ENCODE results near the gene MLH3.

The MLH3 gene

DNA sequence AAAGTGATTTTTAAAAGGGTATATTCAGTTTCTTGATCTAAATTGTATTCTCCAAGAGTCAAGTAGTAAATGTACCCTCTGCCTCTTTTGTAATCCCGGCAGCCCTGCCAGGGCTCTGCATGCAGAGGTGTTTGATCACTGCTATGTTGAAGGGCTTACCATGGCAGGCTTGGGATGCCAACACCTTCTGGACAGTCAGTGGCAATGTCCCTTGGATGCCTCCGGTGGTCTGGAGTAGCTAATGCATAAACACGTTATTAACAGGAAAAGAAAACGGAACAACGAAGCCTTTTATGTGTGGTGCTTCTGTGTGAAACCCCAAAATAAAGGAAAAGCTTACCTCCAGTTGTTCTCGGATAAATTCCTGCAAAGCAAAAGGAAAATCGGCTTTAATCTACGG is 28.6 kb downstream of the MLH3 start:
- no peak overlapping the region for H3K4me3 ChIP-seq (replicated peaks; ENCODE audit: insufficient read depth, low read length)
- DNase-seq (ENCODE audit: low read depth in 1 of 2, low spot score in 1 of 2), result peak in 1 of 2 experiments; percentile 2
- TF ChIP-seq, protein P1, sequence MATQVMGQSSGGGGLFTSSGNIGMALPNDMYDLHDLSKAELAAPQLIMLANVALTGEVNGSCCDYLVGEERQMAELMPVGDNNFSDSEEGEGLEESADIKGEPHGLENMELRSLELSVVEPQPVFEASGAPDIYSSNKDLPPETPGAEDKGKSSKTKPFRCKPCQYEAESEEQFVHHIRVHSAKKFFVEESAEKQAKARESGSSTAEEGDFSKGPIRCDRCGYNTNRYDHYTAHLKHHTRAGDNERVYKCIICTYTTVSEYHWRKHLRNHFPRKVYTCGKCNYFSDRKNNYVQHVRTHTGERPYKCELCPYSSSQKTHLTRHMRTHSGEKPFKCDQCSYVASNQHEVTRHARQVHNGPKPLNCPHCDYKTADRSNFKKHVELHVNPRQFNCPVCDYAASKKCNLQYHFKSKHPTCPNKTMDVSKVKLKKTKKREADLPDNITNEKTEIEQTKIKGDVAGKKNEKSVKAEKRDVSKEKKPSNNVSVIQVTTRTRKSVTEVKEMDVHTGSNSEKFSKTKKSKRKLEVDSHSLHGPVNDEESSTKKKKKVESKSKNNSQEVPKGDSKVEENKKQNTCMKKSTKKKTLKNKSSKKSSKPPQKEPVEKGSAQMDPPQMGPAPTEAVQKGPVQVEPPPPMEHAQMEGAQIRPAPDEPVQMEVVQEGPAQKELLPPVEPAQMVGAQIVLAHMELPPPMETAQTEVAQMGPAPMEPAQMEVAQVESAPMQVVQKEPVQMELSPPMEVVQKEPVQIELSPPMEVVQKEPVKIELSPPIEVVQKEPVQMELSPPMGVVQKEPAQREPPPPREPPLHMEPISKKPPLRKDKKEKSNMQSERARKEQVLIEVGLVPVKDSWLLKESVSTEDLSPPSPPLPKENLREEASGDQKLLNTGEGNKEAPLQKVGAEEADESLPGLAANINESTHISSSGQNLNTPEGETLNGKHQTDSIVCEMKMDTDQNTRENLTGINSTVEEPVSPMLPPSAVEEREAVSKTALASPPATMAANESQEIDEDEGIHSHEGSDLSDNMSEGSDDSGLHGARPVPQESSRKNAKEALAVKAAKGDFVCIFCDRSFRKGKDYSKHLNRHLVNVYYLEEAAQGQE (IDR thresholded peaks at IDR 0.05; ENCODE audit: insufficient replicate concordance, low read depth), result no peak
- no peak for TF ChIP-seq POLR2AphosphoS5 (IDR thresholded peaks at IDR 0.05; ENCODE audit: low read depth)
- TF ChIP-seq, protein P2, sequence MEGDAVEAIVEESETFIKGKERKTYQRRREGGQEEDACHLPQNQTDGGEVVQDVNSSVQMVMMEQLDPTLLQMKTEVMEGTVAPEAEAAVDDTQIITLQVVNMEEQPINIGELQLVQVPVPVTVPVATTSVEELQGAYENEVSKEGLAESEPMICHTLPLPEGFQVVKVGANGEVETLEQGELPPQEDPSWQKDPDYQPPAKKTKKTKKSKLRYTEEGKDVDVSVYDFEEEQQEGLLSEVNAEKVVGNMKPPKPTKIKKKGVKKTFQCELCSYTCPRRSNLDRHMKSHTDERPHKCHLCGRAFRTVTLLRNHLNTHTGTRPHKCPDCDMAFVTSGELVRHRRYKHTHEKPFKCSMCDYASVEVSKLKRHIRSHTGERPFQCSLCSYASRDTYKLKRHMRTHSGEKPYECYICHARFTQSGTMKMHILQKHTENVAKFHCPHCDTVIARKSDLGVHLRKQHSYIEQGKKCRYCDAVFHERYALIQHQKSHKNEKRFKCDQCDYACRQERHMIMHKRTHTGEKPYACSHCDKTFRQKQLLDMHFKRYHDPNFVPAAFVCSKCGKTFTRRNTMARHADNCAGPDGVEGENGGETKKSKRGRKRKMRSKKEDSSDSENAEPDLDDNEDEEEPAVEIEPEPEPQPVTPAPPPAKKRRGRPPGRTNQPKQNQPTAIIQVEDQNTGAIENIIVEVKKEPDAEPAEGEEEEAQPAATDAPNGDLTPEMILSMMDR (IDR thresholded peaks at IDR 0.05; ENCODE audit: insufficient read depth, low read length), result no peak
- no peak for TF ChIP-seq SPI1 (IDR thresholded peaks at IDR 0.05; ENCODE audit: borderline replicate concordance, low read depth)
- no peak for TF ChIP-seq GABPA (IDR thresholded peaks at IDR 0.05; ENCODE audit: low read depth)
- H3K27ac ChIP-seq (replicated peaks), result no peak overlapping the region
- H3K27me3 ChIP-seq (ENCODE audit: insufficient read depth, poor library complexity, severe bottlenecking), result no peaks in the 10 kb centered on the region

DNA sequence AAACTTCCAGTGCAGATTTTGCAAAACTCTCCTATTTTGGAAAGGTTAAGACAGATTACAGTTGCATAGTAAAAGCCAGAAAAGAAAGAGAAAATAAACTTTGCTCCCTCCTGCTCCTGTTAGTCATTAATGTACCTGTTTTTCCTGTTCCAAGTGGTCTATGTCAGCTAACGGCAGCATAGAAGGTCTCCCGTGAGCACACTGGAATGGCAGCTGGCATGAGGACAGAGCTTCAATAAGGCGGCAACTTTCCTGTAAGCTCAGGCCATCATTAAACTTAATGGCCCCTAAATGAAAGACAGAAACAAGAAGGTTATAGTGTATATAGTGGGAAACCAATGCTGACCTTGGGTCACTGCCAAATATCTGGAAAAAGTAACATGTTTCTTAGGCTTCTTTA is 32.6 kb downstream of the MLH3 start:
- H3K27ac ChIP-seq (replicated peaks), result no peak overlapping the region
- no peak for DNase-seq (ENCODE audit: low read depth in 1 of 2, low spot score in 1 of 2)
- TF ChIP-seq, protein P2 (IDR thresholded peaks at IDR 0.05; ENCODE audit: insufficient read depth, low read length), result no peak
- TF ChIP-seq GABPA (IDR thresholded peaks at IDR 0.05; ENCODE audit: low read depth), result no peak
- no peak for TF ChIP-seq SPI1 (IDR thresholded peaks at IDR 0.05; ENCODE audit: borderline replicate concordance, low read depth)
- TF ChIP-seq, protein P1 (IDR thresholded peaks at IDR 0.05; ENCODE audit: insufficient replicate concordance, low read depth), result no peak
- no peak for TF ChIP-seq POLR2AphosphoS5 (IDR thresholded peaks at IDR 0.05; ENCODE audit: low read depth)
- H3K27me3 ChIP-seq (ENCODE audit: insufficient read depth, poor library complexity, severe bottlenecking), result no peaks in the 10 kb centered on the region
- H3K4me3 ChIP-seq (replicated peaks; ENCODE audit: insufficient read depth, low read length), result no peak overlapping the region

DNA sequence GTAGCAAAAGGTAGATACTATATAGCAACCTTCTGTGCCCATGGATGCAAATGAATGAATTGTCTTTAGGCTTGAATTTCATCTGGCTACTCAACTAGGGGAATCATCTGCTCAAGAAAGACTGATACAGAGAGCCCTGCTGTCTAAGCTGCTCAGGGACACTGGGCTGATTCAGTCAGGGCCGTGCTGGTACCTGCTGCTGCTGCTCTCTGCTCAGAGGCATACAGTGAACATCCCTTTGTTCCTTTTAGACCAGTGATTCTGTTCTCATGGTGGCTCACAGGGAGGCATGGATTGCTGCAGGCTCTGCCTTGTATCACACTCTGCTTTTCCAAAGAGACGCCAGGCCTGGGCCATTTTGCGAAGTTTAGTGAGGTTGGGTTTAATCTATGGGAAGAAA is 34.5 kb downstream of the MLH3 start:
- no peaks in the 10 kb centered on the region for H3K27me3 ChIP-seq (ENCODE audit: insufficient read depth, poor library complexity, severe bottlenecking)
- no peak for TF ChIP-seq POLR2AphosphoS5 (IDR thresholded peaks at IDR 0.05; ENCODE audit: low read depth)
- TF ChIP-seq, protein P1 (IDR thresholded peaks at IDR 0.05; ENCODE audit: insufficient replicate concordance, low read depth), result no peak
- TF ChIP-seq SPI1 (IDR thresholded peaks at IDR 0.05; ENCODE audit: borderline replicate concordance, low read depth), result no peak
- TF ChIP-seq, protein P2 (IDR thresholded peaks at IDR 0.05; ENCODE audit: insufficient read depth, low read length), result no peak
- no peak overlapping the region for H3K27ac ChIP-seq (replicated peaks)
- DNase-seq (ENCODE audit: low read depth in 1 of 2, low spot score in 1 of 2), result no peak
- no peak overlapping the region for H3K4me3 ChIP-seq (replicated peaks; ENCODE audit: insufficient read depth, low read length)
